ENCODE results near the gene ST8SIA1. TPM values are rescaled to one million over a fixed set of nuclear protein-coding genes. Genes with fewer than 3 reads are reported as not detected.

ST8SIA1 gene
- total and polyA plus RNA-seq, 3 experiments from 2014 or later, result 4.5 to 11.4 (median 10.2) TPM

- peaks cover 2 to 18% (median 12%) of the 10 kb centered on the region in 3 donors for H3K4me1 Mint-ChIP-seq
- no peaks in the 10 kb centered on the region for H3K27me3 Mint-ChIP-seq
- no peak overlapping the region for H3K4me3 Mint-ChIP-seq
- DNase-seq, result no peak
- no peaks in the 10 kb centered on the region for H3K27me3 ChIP-seq (ENCODE audit: insufficient read depth, low read length, poor library complexity, severe bottlenecking)
- H3K9me3 Mint-ChIP-seq, result no peaks in the 10 kb centered on the region
- H3K36me3 Mint-ChIP-seq, result peaks cover 0 to 47% (median 14%) of the 10 kb centered on the region in 3 donors
- POLR2A ChIA-PET, result no interaction called here
- CTCF ChIA-PET, result no interaction called here
- H3K27ac Mint-ChIP-seq, result peak overlapping the region in 1 of 8 donors; percentile 34
- no peak overlapping the region for H3K4me3 ChIP-seq (ENCODE audit: low read length)
- no peaks in the 10 kb centered on the region for H3K4me1 ChIP-seq (ENCODE audit: insufficient read depth, low read length)
- no peaks in the 10 kb centered on the region for H3K36me3 ChIP-seq (ENCODE audit: insufficient read depth, low read length)
- no peak overlapping the region for H3K27ac ChIP-seq (ENCODE audit: low read depth, low read length)
- H3K9me3 ChIP-seq (ENCODE audit: low read length), result no peaks in the 10 kb centered on the region
Observed at GRCh38 chr12:22276867-22277266, 57.6 kb downstream of the ST8SIA1 start.

- Mint-ChIP-seq H3K27me3 (no peaks in the 10 kb centered on the region), H3K27ac (no peak overlapping the region), H3K4me1 (peaks cover 2 to 18% (median 12%) of the 10 kb centered on the region in 3 donors), H3K36me3 (peaks cover 0 to 49% (median 14%) of the 10 kb centered on the region in 3 donors), H3K9me3 (no peaks in the 10 kb centered on the region), H3K4me3 (no peak overlapping the region)
- CTCF ChIA-PET, result no interaction called here
- Histone ChIP-seq H3K9me3 (ENCODE audit: low read length) (no peaks in the 10 kb centered on the region), H3K4me1 (ENCODE audit: insufficient read depth, low read length) (no peaks in the 10 kb centered on the region), H3K4me3 (ENCODE audit: low read length) (no peak overlapping the region), H3K27ac (ENCODE audit: low read depth, low read length) (no peak overlapping the region), H3K27me3 (ENCODE audit: insufficient read depth, low read length, poor library complexity, severe bottlenecking) (no peaks in the 10 kb centered on the region), H3K36me3 (ENCODE audit: insufficient read depth, low read length) (no peaks in the 10 kb centered on the region)
- no peak for DNase-seq
- POLR2A ChIA-PET, result no interaction called here
Observed at GRCh38 chr12:22276313-22276712, 58.2 kb downstream of the ST8SIA1 start.

DNA sequence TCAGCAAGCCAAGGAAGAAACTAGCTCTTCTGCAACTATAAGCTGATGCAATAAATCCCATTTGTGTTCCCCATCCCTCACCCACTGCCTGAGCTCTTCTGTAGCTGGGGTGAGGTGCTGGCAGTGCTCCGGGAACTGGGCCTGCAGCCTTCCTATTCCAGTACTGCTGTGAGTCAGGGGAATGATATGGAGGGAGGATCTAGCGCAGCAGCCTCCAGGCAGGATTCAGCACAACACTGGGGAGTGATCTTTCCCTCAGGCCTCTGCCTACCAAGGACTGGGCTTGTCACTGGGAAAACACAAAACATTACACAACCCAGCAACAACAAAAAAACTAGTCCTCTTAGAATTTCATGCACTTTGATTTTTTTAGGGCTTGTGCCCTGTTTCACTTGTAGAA lies 58.7 kb downstream of the ST8SIA1 start:
- Mint-ChIP-seq H3K4me3 (no peak overlapping the region), H3K4me1 (peaks cover 4 to 18% (median 15%) of the 10 kb centered on the region in 3 donors), H3K36me3 (peaks cover 0 to 52% (median 14%) of the 10 kb centered on the region in 3 donors), H3K9me3 (no peaks in the 10 kb centered on the region), H3K27ac (peak overlapping the region in 1 of 8 donors; percentile 34), H3K27me3 (no peaks in the 10 kb centered on the region)
- Histone ChIP-seq H3K36me3 (ENCODE audit: insufficient read depth, low read length) (no peaks in the 10 kb centered on the region), H3K27ac (ENCODE audit: low read depth, low read length) (no peak overlapping the region), H3K9me3 (ENCODE audit: low read length) (no peaks in the 10 kb centered on the region), H3K4me1 (ENCODE audit: insufficient read depth, low read length) (no peaks in the 10 kb centered on the region), H3K27me3 (ENCODE audit: insufficient read depth, low read length, poor library complexity, severe bottlenecking) (no peaks in the 10 kb centered on the region), H3K4me3 (ENCODE audit: low read length) (no peak overlapping the region)
- no peak for DNase-seq
- ChIA-PET POLR2A (no interaction called here), CTCF (no interaction called here)

DNA sequence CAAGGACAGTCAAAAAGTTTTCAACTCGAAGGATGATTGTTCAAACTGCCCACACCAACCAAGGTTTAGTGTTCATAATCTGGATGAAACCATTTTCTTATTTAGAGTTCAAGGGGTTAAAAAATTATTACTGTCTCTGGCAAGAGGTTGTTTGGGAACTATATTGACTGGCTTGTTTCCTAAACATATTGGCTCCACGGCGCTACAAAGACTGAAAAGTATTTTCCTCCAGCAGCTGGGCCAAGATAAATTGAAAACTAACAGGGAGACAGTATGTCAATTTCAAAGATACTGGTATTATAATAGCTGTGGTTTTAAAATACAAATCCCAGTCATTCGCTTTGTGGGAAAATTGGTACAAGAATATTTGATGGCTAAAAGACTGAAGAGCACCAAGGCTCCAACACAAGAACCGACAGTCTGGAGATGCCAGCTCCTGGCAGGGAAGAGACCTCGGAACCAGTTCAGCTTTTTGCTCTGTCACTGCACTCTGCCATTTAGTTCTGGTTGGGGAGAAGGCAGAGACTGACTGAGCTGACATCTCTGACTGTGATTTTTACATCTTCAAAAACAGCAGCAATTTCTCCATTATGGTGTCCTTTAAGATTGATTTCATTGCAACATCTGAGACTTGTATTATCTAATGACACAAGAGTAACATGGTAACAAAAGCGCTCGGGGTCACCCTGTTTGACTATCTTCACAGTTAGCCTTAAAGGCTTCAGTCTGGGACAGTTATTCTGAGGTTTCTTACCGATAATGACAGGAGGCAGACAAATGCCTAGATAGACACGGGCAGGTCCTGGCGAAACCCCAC lies 62.0 kb downstream of the ST8SIA1 start:
- Mint-ChIP-seq H3K27ac (peak overlapping the region in 2 of 8 donors; percentile 8 to 50), H3K4me3 (no peak overlapping the region), H3K4me1 (peaks cover 9 to 23% (median 23%) of the 10 kb centered on the region in 3 donors), H3K9me3 (no peaks in the 10 kb centered on the region), H3K27me3 (no peaks in the 10 kb centered on the region), H3K36me3 (peaks cover 0 to 31% (median 16%) of the 10 kb centered on the region in 3 donors)
- no peak overlapping the region for H3K27ac ChIP-seq (ENCODE audit: low read depth, low read length)
- no peak for DNase-seq
- ChIA-PET POLR2A (no interaction called here), CTCF (no interaction called here)
- H3K36me3 ChIP-seq (ENCODE audit: insufficient read depth, low read length), result no peaks in the 10 kb centered on the region
- no peaks in the 10 kb centered on the region for H3K9me3 ChIP-seq (ENCODE audit: low read length)
- no peak overlapping the region for H3K4me3 ChIP-seq (ENCODE audit: low read length)
- H3K27me3 ChIP-seq (ENCODE audit: insufficient read depth, low read length, poor library complexity, severe bottlenecking), result no peaks in the 10 kb centered on the region
- no peaks in the 10 kb centered on the region for H3K4me1 ChIP-seq (ENCODE audit: insufficient read depth, low read length)

GRCh38 chr12:22271023-22271422 lies 63.5 kb downstream of the ST8SIA1 start:
- Mint-ChIP-seq H3K36me3 (peaks cover 0 to 23% (median 18%) of the 10 kb centered on the region in 3 donors), H3K4me1 (peaks cover 12 to 32% (median 30%) of the 10 kb centered on the region in 3 donors), H3K27me3 (no peaks in the 10 kb centered on the region), H3K27ac (no peak overlapping the region), H3K9me3 (no peaks in the 10 kb centered on the region), H3K4me3 (no peak overlapping the region)
- Histone ChIP-seq H3K4me3 (ENCODE audit: low read length) (no peak overlapping the region), H3K36me3 (ENCODE audit: insufficient read depth, low read length) (no peaks in the 10 kb centered on the region), H3K27me3 (ENCODE audit: insufficient read depth, low read length, poor library complexity, severe bottlenecking) (no peaks in the 10 kb centered on the region), H3K9me3 (ENCODE audit: low read length) (no peaks in the 10 kb centered on the region), H3K4me1 (ENCODE audit: insufficient read depth, low read length) (no peaks in the 10 kb centered on the region), H3K27ac (ENCODE audit: low read depth, low read length) (no peak overlapping the region)
- DNase-seq, result no peak
- ChIA-PET POLR2A (no interaction called here), CTCF (no interaction called here)

GRCh38 chr12:22268973-22269372 lies 65.5 kb downstream of the ST8SIA1 start:
- no peaks in the 10 kb centered on the region for H3K27me3 Mint-ChIP-seq
- peaks cover 17 to 44% (median 39%) of the 10 kb centered on the region in 3 donors for H3K4me1 Mint-ChIP-seq
- no peaks in the 10 kb centered on the region for H3K9me3 Mint-ChIP-seq
- no peak overlapping the region for H3K27ac Mint-ChIP-seq
- ChIA-PET CTCF (no interaction called here), POLR2A (no interaction called here)
- Histone ChIP-seq H3K9me3 (ENCODE audit: low read length) (no peaks in the 10 kb centered on the region), H3K36me3 (ENCODE audit: insufficient read depth, low read length) (no peaks in the 10 kb centered on the region), H3K4me1 (ENCODE audit: insufficient read depth, low read length) (no peaks in the 10 kb centered on the region), H3K4me3 (ENCODE audit: low read length) (no peak overlapping the region), H3K27ac (ENCODE audit: low read depth, low read length) (no peak overlapping the region), H3K27me3 (ENCODE audit: insufficient read depth, low read length, poor library complexity, severe bottlenecking) (no peaks in the 10 kb centered on the region)
- peaks cover 0 to 15% (median 12%) of the 10 kb centered on the region in 3 donors for H3K36me3 Mint-ChIP-seq
- no peak overlapping the region for H3K4me3 Mint-ChIP-seq
- DNase-seq, result no peak

- Histone ChIP-seq H3K4me1 (ENCODE audit: insufficient read depth, low read length) (no peaks in the 10 kb centered on the region), H3K9me3 (ENCODE audit: low read length) (no peaks in the 10 kb centered on the region), H3K36me3 (ENCODE audit: insufficient read depth, low read length) (no peaks in the 10 kb centered on the region), H3K27ac (ENCODE audit: low read depth, low read length) (no peak overlapping the region), H3K4me3 (ENCODE audit: low read length) (no peak overlapping the region), H3K27me3 (ENCODE audit: insufficient read depth, low read length, poor library complexity, severe bottlenecking) (no peaks in the 10 kb centered on the region)
- no peaks in the 10 kb centered on the region for H3K9me3 Mint-ChIP-seq
- peaks cover 0 to 12% (median 10%) of the 10 kb centered on the region in 3 donors for H3K36me3 Mint-ChIP-seq
- ChIA-PET POLR2A (no interaction called here), CTCF (no interaction called here)
- H3K4me3 Mint-ChIP-seq, result peak overlapping the region in 2 of 7 donors; percentile 6 to 51
- no peaks in the 10 kb centered on the region for H3K27me3 Mint-ChIP-seq
- no peak for DNase-seq
- H3K4me1 Mint-ChIP-seq, result peaks cover 17 to 45% (median 42%) of the 10 kb centered on the region in 3 donors
- H3K27ac Mint-ChIP-seq, result peak overlapping the region in 1 of 8 donors; percentile 36
Observed at GRCh38 chr12:22268406-22268805, 66.1 kb downstream of the ST8SIA1 start.

DNA sequence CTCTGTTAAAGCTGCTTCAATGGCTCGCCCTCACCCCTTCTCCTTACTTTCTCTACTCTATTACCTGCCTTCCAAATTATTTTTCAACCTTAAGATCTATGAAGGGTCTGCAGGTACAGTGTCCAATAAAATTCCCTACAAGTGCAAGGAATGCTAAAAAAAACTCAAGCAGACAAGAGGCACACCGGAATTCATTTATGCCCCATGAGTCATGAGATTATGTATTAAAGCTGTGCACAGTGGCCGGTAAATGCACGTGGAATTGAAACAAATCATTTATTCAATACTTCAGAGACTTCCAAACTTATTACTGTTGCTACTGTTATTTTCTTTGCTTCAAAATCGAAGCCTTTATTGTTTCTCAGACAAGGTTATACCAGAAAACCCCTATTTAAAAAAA lies 68.4 kb downstream of the ST8SIA1 start:
- CTCF ChIA-PET, result no interaction called here
- H3K4me1 Mint-ChIP-seq, result peaks cover 15 to 49% (median 42%) of the 10 kb centered on the region in 3 donors
- no peak for DNase-seq

More for the DNA sequence above, 68.4 kb downstream of the ST8SIA1 start:
- H3K27ac Mint-ChIP-seq, result peak overlapping the region in 1 of 8 donors; percentile 2
- H3K4me1 ChIP-seq (ENCODE audit: insufficient read depth, low read length), result no peaks in the 10 kb centered on the region
- H3K36me3 ChIP-seq (ENCODE audit: insufficient read depth, low read length), result no peaks in the 10 kb centered on the region
- POLR2A ChIA-PET, result interaction anchor here (0.7 kb wide), 1 partner anchor 64 kb away, joined by 4 read pairs; no protein-coding TSS in a partner anchor
- H3K27me3 Mint-ChIP-seq, result no peaks in the 10 kb centered on the region
- no peaks in the 10 kb centered on the region for H3K27me3 ChIP-seq (ENCODE audit: insufficient read depth, low read length, poor library complexity, severe bottlenecking)
- no peaks in the 10 kb centered on the region for H3K9me3 Mint-ChIP-seq
- no peak overlapping the region for H3K27ac ChIP-seq (ENCODE audit: low read depth, low read length)
- H3K9me3 ChIP-seq (ENCODE audit: low read length), result no peaks in the 10 kb centered on the region
- no peak overlapping the region for H3K4me3 Mint-ChIP-seq
- peaks cover 0 to 10% (median 1%) of the 10 kb centered on the region in 3 donors for H3K36me3 Mint-ChIP-seq
- H3K4me3 ChIP-seq (ENCODE audit: low read length), result no peak overlapping the region

Data from CD8-positive, alpha-beta memory T cell (primary cell).